IMR-90 (cell line): ENCODE measurements around the gene RAP1A. TPM values are rescaled to one million over a fixed set of nuclear protein-coding genes. Genes with fewer than 3 reads are reported as not detected.

Experiments used
- ATAC-seq: fragments of 200-7000 bp; cut with Tn5 transposase; 2 replicates; pipeline ENCODE4 v1.9.1; 2020; ENCODE audit warnings: low read depth, mild to moderate bottlenecking, moderate library complexity
- BruUV-seq: library from RNA; stranded (reverse); fragments of 400-500 nt; replicated peaks from 2 replicates; lab custom pipeline; 2021; lab: Mats Ljungman, UMichigan
- CTCF ChIA-PET: fragments of 300-600 bp; formaldehyde crosslinking; extraction: SDS; loops from one replicate; lab custom pipeline; 2021; ENCODE audit warnings: antibody characterized with exemption; lab: Yijun Ruan, JAX
- POLR2A ChIA-PET: fragments of 300-600 bp; sonication (Branson Sonifier 250); formaldehyde crosslinking; loops from one replicate; lab custom pipeline; 2022; ENCODE audit warnings: antibody characterized with exemption; ENCODE audit not compliant: unreplicated experiment; lab: Charles Lee
- DNase-seq: peaks from one replicate; pipeline ENCODE4 v3.0.0; 2013
- H2AFZ ChIP-seq: replicated peaks from 2 replicates; pipeline ENCODE3; 2013; ENCODE audit warnings: low read length, mild to moderate bottlenecking; ENCODE audit not compliant: poor library complexity
- H2AK5ac ChIP-seq: 2 replicates; pipeline ENCODE4 v1.6.1; 2013; ENCODE audit warnings: low read depth, low read length, inconsistent platforms
- H2AK9ac ChIP-seq: replicated peaks from 2 replicates; pipeline ENCODE3; 2013; ENCODE audit warnings: mild to moderate bottlenecking, low read depth, low read length, moderate library complexity; ENCODE audit not compliant: poor library complexity
- H2BK120ac ChIP-seq: 2 replicates; pipeline ENCODE4 v1.6.1; 2013; ENCODE audit warnings: low read depth, low read length, inconsistent platforms
- H2BK15ac ChIP-seq: 3 replicates; pipeline ENCODE4 v1.6.1; 2013; ENCODE audit warnings: low read depth, low read length, inconsistent platforms
- H2BK20ac ChIP-seq: 2 replicates; pipeline ENCODE4 v1.6.1; 2013; ENCODE audit warnings: low read depth, mild to moderate bottlenecking, inconsistent platforms, low read length, moderate library complexity
- H2BK5ac ChIP-seq: 2 replicates; pipeline ENCODE4 v1.6.1; 2013; ENCODE audit warnings: mild to moderate bottlenecking, low read depth, low read length, inconsistent platforms; ENCODE audit not compliant: poor library complexity, severe bottlenecking
- H3K14ac ChIP-seq: replicated peaks from 2 replicates; pipeline ENCODE4 v1.6.1; 2013; ENCODE audit warnings: low read depth, low read length, inconsistent platforms
- H3K18ac ChIP-seq: 2 replicates; pipeline ENCODE4 v1.6.1; 2013; ENCODE audit warnings: low read depth, low read length, control low read depth
- H3K23ac ChIP-seq: 2 replicates; pipeline ENCODE4 v1.6.1; 2013; ENCODE audit warnings: low read depth, low read length, inconsistent platforms
- H3K27ac ChIP-seq: 2 replicates; pipeline ENCODE4 v1.5.1; 2013; ENCODE audit warnings: mild to moderate bottlenecking, control low read depth, low read length; ENCODE audit not compliant: insufficient read depth
- H3K27me3 ChIP-seq: 2 replicates; pipeline ENCODE4 v1.6.1; 2013; ENCODE audit warnings: low read length; ENCODE audit not compliant: control insufficient read depth, insufficient read depth
- H3K36me3 ChIP-seq: 2 replicates; pipeline ENCODE4 v1.6.1; 2013; ENCODE audit warnings: low read length, mixed read lengths; ENCODE audit not compliant: control insufficient read depth, insufficient read depth
- H3K4ac ChIP-seq: 2 replicates; pipeline ENCODE4 v1.6.1; 2013; ENCODE audit warnings: low read depth, low read length, inconsistent platforms
- H3K4me1 ChIP-seq: 2 replicates; pipeline ENCODE4 v1.6.1; 2013; ENCODE audit warnings: low read length, mixed read lengths; ENCODE audit not compliant: control insufficient read depth, insufficient read depth
- H3K4me2 ChIP-seq: 2 replicates; pipeline ENCODE4 v1.6.1; 2013; ENCODE audit warnings: low read depth, mild to moderate bottlenecking, control low read depth, low read length, moderate library complexity
- H3K4me3 ChIP-seq: 2 replicates; pipeline ENCODE4 v1.5.1; 2013; ENCODE audit warnings: low read depth, mild to moderate bottlenecking, control low read depth, low read length, moderate library complexity; ENCODE audit not compliant: insufficient read depth
- H3K56ac ChIP-seq: 2 replicates; pipeline ENCODE4 v1.6.1; 2013; ENCODE audit warnings: low read length, inconsistent platforms; ENCODE audit not compliant: insufficient read depth; ENCODE audit errors: extremely low read depth
- H3K79me1 ChIP-seq, 2 experiments: 2 replicates each; pipeline ENCODE4 v1.6.1; 2013; ENCODE audit warnings: low read length in 2 of 2, inconsistent platforms in 1 of 2, low read depth in 1 of 2
- H3K9ac ChIP-seq: 2 replicates; pipeline ENCODE4 v1.6.1; 2013; ENCODE audit warnings: low read depth, low read length, control low read depth
- H3K9me1 ChIP-seq: 2 replicates; pipeline ENCODE4 v1.6.1; 2013; ENCODE audit warnings: low read length, inconsistent platforms; ENCODE audit not compliant: insufficient read depth
- H3K9me3 ChIP-seq: 2 replicates; pipeline ENCODE4 v1.6.1; 2013; ENCODE audit warnings: low read length; ENCODE audit not compliant: control insufficient read depth, insufficient read depth
- H4K20me1 ChIP-seq: 2 replicates; pipeline ENCODE4 v1.6.1; 2013; ENCODE audit warnings: low read length, inconsistent platforms; ENCODE audit not compliant: insufficient read depth
- H4K5ac ChIP-seq: 2 replicates; pipeline ENCODE4 v1.6.1; 2013; ENCODE audit warnings: mild to moderate bottlenecking, low read depth, low read length, control low read depth
- H4K8ac ChIP-seq, 2 experiments: 2 replicates each; pipeline ENCODE4 v1.6.1; 2013; ENCODE audit warnings: low read depth in 2 of 2, low read length in 2 of 2, control low read depth in 1 of 2, inconsistent platforms in 1 of 2
- H4K91ac ChIP-seq: 2 replicates; pipeline ENCODE4 v1.6.1; 2013; ENCODE audit warnings: low read depth, low read length, inconsistent platforms; ENCODE audit not compliant: insufficient read depth
- BHLHE40 ChIP-seq: fragments of 150-350 bp; IDR thresholded peaks from 2 replicates; pipeline ENCODE4 v1.6.1; 2016; ENCODE audit warnings: mild to moderate bottlenecking, low read depth, low read length
- CEBPB ChIP-seq: IDR thresholded peaks from 2 replicates; pipeline ENCODE4 v1.6.1; 2012; ENCODE audit warnings: low read depth, low read length, improper control_type of control experiment
- CHD1 ChIP-seq: IDR thresholded peaks from 2 replicates; pipeline ENCODE4 v1.6.1; 2012; ENCODE audit warnings: low read depth, low read length, improper control_type of control experiment
- ELK1 ChIP-seq: fragments of 150-350 bp; IDR thresholded peaks from 2 replicates; pipeline ENCODE4 v1.6.1; 2016; ENCODE audit warnings: low read depth, mild to moderate bottlenecking, low read length, moderate library complexity, borderline replicate concordance
- FOS ChIP-seq: fragments of 150-350 bp; IDR thresholded peaks from 2 replicates; pipeline ENCODE4 v1.6.1; 2016; ENCODE audit warnings: low read depth, low read length
- MAFK ChIP-seq: IDR thresholded peaks from 2 replicates; pipeline ENCODE4 v1.6.1; 2012; ENCODE audit warnings: low read depth, low read length, improper control_type of control experiment
- MAZ ChIP-seq: IDR thresholded peaks from 2 replicates; pipeline ENCODE4 v1.6.1; 2012; ENCODE audit warnings: low read depth, mild to moderate bottlenecking, low read length, improper control_type of control experiment, moderate library complexity, borderline replicate concordance
- MXI1 ChIP-seq: IDR thresholded peaks from 2 replicates; pipeline ENCODE4 v1.6.1; 2012; ENCODE audit warnings: low read depth, mild to moderate bottlenecking, low read length, moderate library complexity, borderline replicate concordance
- NFE2L2 ChIP-seq: fragments of 150-350 bp; IDR thresholded peaks from 2 replicates; pipeline ENCODE4 v1.6.1; 2016; ENCODE audit warnings: low read depth, mild to moderate bottlenecking, low read length
- POLR2A ChIP-seq: IDR thresholded peaks from 2 replicates; pipeline ENCODE4 v1.6.1; 2012; ENCODE audit warnings: mild to moderate bottlenecking, low read depth, low read length
- RAD21 ChIP-seq: IDR thresholded peaks from 2 replicates; pipeline ENCODE4 v1.6.1; 2012; ENCODE audit warnings: low read length, improper control_type of control experiment
- RCOR1 ChIP-seq: IDR thresholded peaks from 2 replicates; pipeline ENCODE4 v1.6.1; 2012; ENCODE audit warnings: mild to moderate bottlenecking, low read length, improper control_type of control experiment; ENCODE audit not compliant: insufficient replicate concordance
- RFX5 ChIP-seq: IDR thresholded peaks from 2 replicates; pipeline ENCODE4 v1.8.0; 2012; ENCODE audit warnings: low read depth, mild to moderate bottlenecking, low read length, moderate library complexity
- SMC3 ChIP-seq: fragments of 150-350 bp; IDR thresholded peaks from 2 replicates; pipeline ENCODE4 v1.6.1; 2016; ENCODE audit warnings: low read depth, mild to moderate bottlenecking, antibody characterized with exemption, low read length, moderate library complexity
- USF2 ChIP-seq: fragments of 150-350 bp; IDR thresholded peaks from 2 replicates; pipeline ENCODE4 v1.6.1; 2017; ENCODE audit warnings: mild to moderate bottlenecking, antibody characterized with exemption, low read length, low read depth
- WGBS, 2 experiments: methylation state at CpG; one replicate each; pipeline versions ENCODE4 v1.1.5 to v1.1.7; 2013; ENCODE audit warnings: missing lambda C conversion rate in 2 of 2; ENCODE audit not compliant: insufficient read length in 1 of 2; ENCODE audit errors: extremely low coverage in 2 of 2; 5-methylcytosine and 5-hydroxymethylcytosine counted together
- dilution Hi-C: fragments of 300-500 bp; cut with HindIII; formaldehyde crosslinking; loops from one replicate; pipeline ENCODE4 v1.14.3; 2018; ENCODE audit warnings: low sequenced_read_pairs; ENCODE audit not compliant: unreplicated experiment
- in situ Hi-C: fragments of 300-500 bp; cut with MboI; formaldehyde crosslinking; loops from 3 replicates; pipeline ENCODE4 v1.14.3; 2019; ENCODE audit warnings: low sequenced_read_pairs, inconsistent platforms, mixed read lengths
- intact Hi-C: fragments of 100-400 bp; cut with micrococcal nuclease; formaldehyde crosslinking; loops from 2 replicates; pipeline ENCODE4 v1.10.0; 2022
- polyA plus RNA-seq, 3 experiments: library from polyadenylated mRNA; depleted of rRNA; stranded (reverse); fragments of >200 nt; gene quantifications; 2 replicates each; pipeline ENCODE4 v1.2.3, GENCODE V29; 2012; ENCODE audit warnings: low replicate concordance in 1 of 3
- total RNA-seq: library from RNA; depleted of rRNA; stranded (reverse); fragments of >200 nt; gene quantifications from 2 replicates; pipeline ENCODE4 v1.2.3, GENCODE V29; 2012
- TF ChIP-seq, protein P1 (sequence below): conservative IDR thresholded peaks from 2 replicates; pipeline ENCODE4 v1.5.1; 2012; ENCODE audit warnings: mild to moderate bottlenecking, low read depth, low read length, improper control_type of control experiment

Gene RAP1A
- total and polyA plus RNA-seq, 2 of the 4 experiments (the other 2 are of a cell fraction): 18.1 to 43.6 TPM

- H3K4ac ChIP-seq: no peak overlapping the region
- no peaks in the 10 kb centered on the region for H3K9me3 ChIP-seq
- H3K14ac ChIP-seq: no peak overlapping the region
- dilution Hi-C loops (no loop called here), intact Hi-C loops (no loop called here), in situ Hi-C loops (no loop called here)
- H4K20me1 ChIP-seq: peaks cover 49% of the 10 kb centered on the region
- no peak overlapping the region for H3K4me2 ChIP-seq
- H3K36me3 ChIP-seq: no peaks in the 10 kb centered on the region; the same call in 1 of the 2 replicates
- no peak overlapping the region for H4K5ac ChIP-seq
- H2AK9ac ChIP-seq: no peak overlapping the region
- H3K4me1 ChIP-seq: no peaks in the 10 kb centered on the region
- no peak for DNase-seq
- no peak overlapping the region for H2AK5ac ChIP-seq
- no TSS peak for BruUV-seq
- H3K79me1 ChIP-seq: peaks cover 12 to 56% of the 10 kb centered on the region in 2 experiments
- H4K8ac ChIP-seq: no peak overlapping the region
- no peak overlapping the region for H3K56ac ChIP-seq
- no peak overlapping the region for H4K91ac ChIP-seq
- H3K18ac ChIP-seq: no peak overlapping the region
- H3K23ac ChIP-seq: peak overlapping the region; percentile 49; the same call in 1 of the 2 replicates
- peak overlapping the region; percentile 19 for H2BK5ac ChIP-seq
- H3K27me3 ChIP-seq: no peaks in the 10 kb centered on the region
- no peak for ATAC-seq
- H2AFZ ChIP-seq: no peak overlapping the region
- H2BK15ac ChIP-seq: no peak overlapping the region
- no CpG with 5 or more reads among the region's 3 CpGs for WGBS, 2 experiments
- H2BK20ac ChIP-seq: no peak overlapping the region
- no peak overlapping the region for H2BK120ac ChIP-seq
- H3K4me3 ChIP-seq: no peak overlapping the region
- H3K9ac ChIP-seq: no peak overlapping the region
- TF ChIP-seq POLR2A (no peak), RFX5 (no peak), FOS (no peak), RAD21 (no peak), BHLHE40 (no peak), ELK1 (no peak), SMC3 (no peak), MAZ (no peak), NFE2L2 (no peak), RCOR1 (no peak), USF2 (no peak), MXI1 (no peak), CEBPB (no peak), CHD1 (no peak), MAFK (no peak)
- TF ChIP-seq, protein P1, sequence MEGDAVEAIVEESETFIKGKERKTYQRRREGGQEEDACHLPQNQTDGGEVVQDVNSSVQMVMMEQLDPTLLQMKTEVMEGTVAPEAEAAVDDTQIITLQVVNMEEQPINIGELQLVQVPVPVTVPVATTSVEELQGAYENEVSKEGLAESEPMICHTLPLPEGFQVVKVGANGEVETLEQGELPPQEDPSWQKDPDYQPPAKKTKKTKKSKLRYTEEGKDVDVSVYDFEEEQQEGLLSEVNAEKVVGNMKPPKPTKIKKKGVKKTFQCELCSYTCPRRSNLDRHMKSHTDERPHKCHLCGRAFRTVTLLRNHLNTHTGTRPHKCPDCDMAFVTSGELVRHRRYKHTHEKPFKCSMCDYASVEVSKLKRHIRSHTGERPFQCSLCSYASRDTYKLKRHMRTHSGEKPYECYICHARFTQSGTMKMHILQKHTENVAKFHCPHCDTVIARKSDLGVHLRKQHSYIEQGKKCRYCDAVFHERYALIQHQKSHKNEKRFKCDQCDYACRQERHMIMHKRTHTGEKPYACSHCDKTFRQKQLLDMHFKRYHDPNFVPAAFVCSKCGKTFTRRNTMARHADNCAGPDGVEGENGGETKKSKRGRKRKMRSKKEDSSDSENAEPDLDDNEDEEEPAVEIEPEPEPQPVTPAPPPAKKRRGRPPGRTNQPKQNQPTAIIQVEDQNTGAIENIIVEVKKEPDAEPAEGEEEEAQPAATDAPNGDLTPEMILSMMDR: no peak
- H3K9me1 ChIP-seq: peaks cover 9% of the 10 kb centered on the region; the same call in 1 of the 2 replicates
- ChIA-PET CTCF (no interaction called here), POLR2A (no interaction called here)
- H3K27ac ChIP-seq: no peak overlapping the region
Measured at GRCh38 chr1:111639602-111640198, 20.1 kb downstream of the RAP1A start.
